Spleen (tissue), 11 donors: ENCODE data around the gene ATP10A. TPM values are rescaled to one million over a fixed set of nuclear protein-coding genes. Genes with fewer than 3 reads are reported as not detected.
A peak's percentile ranks its signal among the peaks of the same experiment; 100 is the strongest.

ENCODE experiments used
- DNase-seq: peaks from one replicate; pipeline ENCODE4 v3.0.0-alpha.2; 2020
- H3K27ac ChIP-seq, 8 donors: fragments of 200-600 bp; sonication (generic) in 7 of 8; 1 replicate in 4 of 8; 2 replicates in 4 of 8; pipeline versions ENCODE4 v1.5.0 to v1.8.0; 2016 to 2021; ENCODE audit warnings: inconsistent platforms in 4 of 8, mild to moderate bottlenecking in 4 of 8, moderate library complexity in 1 of 8
- H3K27me3 ChIP-seq, 7 donors: fragments of 200-600 bp; sonication (generic) in 6 of 7; replicated peaks in 1 of 7; 1 replicate in 4 of 7; 2 replicates in 3 of 7; pipeline versions ENCODE4 v1.5.0 to v1.8.0; 2016 to 2021; ENCODE audit warnings: inconsistent platforms in 3 of 7, mild to moderate bottlenecking in 1 of 7
- H3K36me3 ChIP-seq, 6 donors: fragments of 200-600 bp; sonication (generic) in 5 of 6; 1 replicate in 4 of 6; 2 replicates in 2 of 6; pipeline versions ENCODE4 v1.5.0 to v1.8.0; 2016 to 2021; ENCODE audit warnings: inconsistent platforms in 2 of 6
- H3K4me1 ChIP-seq, 6 donors: fragments of 200-600 bp; sonication (generic) in 5 of 6; 1 replicate in 3 of 6; 2 replicates in 3 of 6; pipeline versions ENCODE4 v1.5.0 to v1.8.0; 2016 to 2021; ENCODE audit warnings: inconsistent platforms in 3 of 6
- H3K4me3 ChIP-seq, 8 donors: fragments of 200-600 bp; sonication (generic) in 7 of 8; 1 replicate in 4 of 8; 2 replicates in 4 of 8; pipeline versions ENCODE4 v1.5.0 to v1.8.0; 2016 to 2021; ENCODE audit warnings: inconsistent platforms in 4 of 8, mild to moderate bottlenecking in 4 of 8, moderate library complexity in 2 of 8
- H3K9me3 ChIP-seq, 8 donors: fragments of 200-600 bp; sonication (generic) in 7 of 8; 1 replicate in 4 of 8; 2 replicates in 4 of 8; pipeline versions ENCODE4 v1.5.0 to v1.8.0; 2016 to 2021; ENCODE audit warnings: inconsistent platforms in 4 of 8
- CTCF ChIP-seq, 11 experiments: fragments of 200-600 bp in 7 of 11; fragments of 450-650 bp in 4 of 11; sonication (generic) in 4 of 11; IDR thresholded peaks in 8 of 11; conservative IDR thresholded peaks in 3 of 11; 1 replicate in 7 of 11; 2 replicates in 4 of 11; pipeline versions ENCODE4 v1.4.0 to v1.8.0; 2016 to 2021; ENCODE audit warnings: antibody characterized with exemption in 11 of 11, inconsistent platforms in 4 of 11, mild to moderate bottlenecking in 1 of 11
- POLR2A ChIP-seq, 3 donors: fragments of 450-650 bp; IDR thresholded peaks; one replicate each; pipeline ENCODE4 v1.5.1; 2017; ENCODE audit warnings: antibody characterized with exemption in 3 of 3, mild to moderate bottlenecking in 1 of 3
- POLR2AphosphoS5 ChIP-seq, 3 donors: sonication (generic); formaldehyde crosslinking; IDR thresholded peaks; one replicate each; pipeline ENCODE4 v1.5.1; 2017; ENCODE audit warnings: antibody characterized with exemption in 3 of 3
- WGBS, 5 donors: extraction: QIAGEN DNeasy Blood & Tissue Kit in 3 of 5; methylation state at CpG; one replicate each; pipeline versions ENCODE4 v1.1.5 to v1.1.7; 2013 to 2018; 5-methylcytosine and 5-hydroxymethylcytosine counted together
- intact Hi-C: fragments of 100-400 bp; cut with DNase I; formaldehyde crosslinking; loops from one replicate; pipeline ENCODE4 v1.15.0; 2023; ENCODE audit warnings: low total_unique reads
- polyA plus RNA-seq, 3 donors: library from polyadenylated mRNA; stranded (reverse); fragments of 200-250 nt; gene quantifications; one replicate each; pipeline ENCODE4 v1.2.1, GENCODE V29; 2013
- total RNA-seq, 7 donors: library from RNA; depleted of rRNA in 3 of 7; stranded (reverse); fragments of >200 nt in 3 of 7; fragmentation: NEBNext Ultra II Directional in 4 of 7; extraction: Animal tissue kit (Norgen Biotek cat#: 25700) in 4 of 7; gene quantifications; one replicate each; pipeline versions ENCODE4 v1.1.0 to v1.2.1, GENCODE V29; 2016 to 2021
- donor health status: healthy with polysubstance abuse.
- donor health status: DM: no; HTN: no; CAD: no; lungs with moderate emphysema.
- donor health status: DM: no; HTN: no; CAD: no.
- donor health status: Bipolar disorder and iron deficiency.
- donor health status: healthy.
- donor health status: DM: no; HTN: no; CAD: no.
- donor health status: DM: yes; HTN: yes; CAD: no.

ATP10A gene
- total and polyA plus RNA-seq, 10 donors, result 0.54 to 8.6 (median 2.7) TPM

GRCh38 chr15:25728816-25729215 is 134.3 kb downstream of the ATP10A start:
- TF ChIP-seq CTCF (IDR thresholded peaks at IDR 0.05 in 8 of 11, conservative IDR thresholded peaks at IDR 0.05 in 3 of 11) (no peak), POLR2A (IDR thresholded peaks at IDR 0.05) (no peak), POLR2AphosphoS5 (IDR thresholded peaks at IDR 0.05) (no peak)
- Histone ChIP-seq H3K27me3 (peaks cover 0 to 3% (median 0%) of the 10 kb centered on the region in 7 donors), H3K4me1 (no peaks in the 10 kb centered on the region), H3K27ac (no peak overlapping the region), H3K9me3 (no peaks in the 10 kb centered on the region), H3K36me3 (no peaks in the 10 kb centered on the region), H3K4me3 (no peak overlapping the region)
- WGBS, 5 donors, result 81 to 89% (median 88%) methylated on average over 10 to 15 of the region's 15 CpGs
- peak; percentile 62 for DNase-seq
- intact Hi-C loops, result no loop called here

GRCh38 chr15:25727867-25728600 is 135.1 kb downstream of the ATP10A start:
- H3K4me1 ChIP-seq, result no peaks in the 10 kb centered on the region
- TF ChIP-seq CTCF (IDR thresholded peaks at IDR 0.05 in 8 of 11, conservative IDR thresholded peaks at IDR 0.05 in 3 of 11) (no peak), POLR2AphosphoS5 (IDR thresholded peaks at IDR 0.05) (no peak), POLR2A (IDR thresholded peaks at IDR 0.05) (no peak)
- H3K27ac ChIP-seq, result no peak overlapping the region
- no peaks in the 10 kb centered on the region for H3K36me3 ChIP-seq
- WGBS, 5 donors, result 85 to 91% (median 89%) methylated on average over 18 of the region's 18 CpGs
- peak; percentile 42 for DNase-seq
- H3K4me3 ChIP-seq, result no peak overlapping the region
- H3K9me3 ChIP-seq, result no peaks in the 10 kb centered on the region
- peaks cover 0 to 3% (median 0%) of the 10 kb centered on the region in 7 donors for H3K27me3 ChIP-seq
- intact Hi-C loops, result no loop called here

- intact Hi-C loops, result no loop called here
- H3K4me1 ChIP-seq, result no peaks in the 10 kb centered on the region
- TF ChIP-seq POLR2AphosphoS5 (IDR thresholded peaks at IDR 0.05), result no peak
- TF ChIP-seq POLR2A (IDR thresholded peaks at IDR 0.05), result no peak
- no peak for TF ChIP-seq CTCF (IDR thresholded peaks at IDR 0.05 in 8 of 11, conservative IDR thresholded peaks at IDR 0.05 in 3 of 11)
- whole genome bisulfite sequencing, 5 donors, result 87 to 94% (median 91%) methylated on average over 15 of the region's 15 CpGs
- no peaks in the 10 kb centered on the region for H3K36me3 ChIP-seq
- H3K27me3 ChIP-seq, result peaks cover 0 to 3% (median 0%) of the 10 kb centered on the region in 7 donors
- H3K9me3 ChIP-seq, result no peaks in the 10 kb centered on the region
- no peak overlapping the region for H3K27ac ChIP-seq
- H3K4me3 ChIP-seq, result no peak overlapping the region
- DNase-seq, result peak; percentile 39
Observed at GRCh38 chr15:25727116-25727515, 136.0 kb downstream of the ATP10A start.

GRCh38 chr15:25725758-25726157 is 137.4 kb downstream of the ATP10A start:
- intact Hi-C loops, result no loop called here
- Histone ChIP-seq H3K4me1 (no peaks in the 10 kb centered on the region), H3K27ac (no peak overlapping the region), H3K27me3 (peaks cover 0 to 5% (median 0%) of the 10 kb centered on the region in 7 donors), H3K36me3 (no peaks in the 10 kb centered on the region), H3K4me3 (no peak overlapping the region), H3K9me3 (no peaks in the 10 kb centered on the region)
- peak; percentile 51 for DNase-seq
- 92 to 96% (median 96%) methylated on average over 14 of the region's 14 CpGs for WGBS, 5 donors
- TF ChIP-seq CTCF (IDR thresholded peaks at IDR 0.05 in 8 of 11, conservative IDR thresholded peaks at IDR 0.05 in 3 of 11) (no peak), POLR2A (IDR thresholded peaks at IDR 0.05) (no peak), POLR2AphosphoS5 (IDR thresholded peaks at IDR 0.05) (no peak)
